ENCODE results near the gene CARS2.
"Not testable (repeated sequence)": the region's sequence is repeated elsewhere in the genome, so short reads cannot be mapped to it uniquely, and the experiment has no call there.

Gene CARS2

GRCh38 chr13:110663491-110663890, 42.4 kb downstream of the CARS2 start:
- no peak for TF ChIP-seq CTCF (IDR thresholded peaks at IDR 0.05; ENCODE audit: control insufficient read depth, extremely low read depth, insufficient read depth)
- H3K4me3 ChIP-seq (ENCODE audit: low read depth, low read length) = no peak overlapping the region
- no peak for DNase-seq (ENCODE audit: low read depth)

GRCh38 chr13:110662777-110663443, 43.0 kb downstream of the CARS2 start:
- no peak overlapping the region for H3K4me3 ChIP-seq (ENCODE audit: low read depth, low read length)
- TF ChIP-seq CTCF (IDR thresholded peaks at IDR 0.05; ENCODE audit: control insufficient read depth, extremely low read depth, insufficient read depth) = no peak
- DNase-seq (ENCODE audit: low read depth) = no peak

GRCh38 chr13:110662091-110662490, 43.8 kb downstream of the CARS2 start:
- DNase-seq (ENCODE audit: low read depth) = no peak
- no peak overlapping the region for H3K4me3 ChIP-seq (ENCODE audit: low read depth, low read length)
- no peak for TF ChIP-seq CTCF (IDR thresholded peaks at IDR 0.05; ENCODE audit: control insufficient read depth, extremely low read depth, insufficient read depth)

- no peak for DNase-seq (ENCODE audit: low read depth)
- TF ChIP-seq CTCF (IDR thresholded peaks at IDR 0.05; ENCODE audit: control insufficient read depth, extremely low read depth, insufficient read depth) = no peak
- H3K4me3 ChIP-seq (ENCODE audit: low read depth, low read length) = no peak overlapping the region
Observed at GRCh38 chr13:110661256-110661655, 44.7 kb downstream of the CARS2 start.

GRCh38 chr13:110658218-110658911, 47.6 kb downstream of the CARS2 start:
- not testable (repeated sequence) for DNase-seq (ENCODE audit: low read depth); H3K4me3 ChIP-seq (ENCODE audit: low read depth, low read length)

- TF ChIP-seq CTCF (IDR thresholded peaks at IDR 0.05; ENCODE audit: control insufficient read depth, extremely low read depth, insufficient read depth) = no peak
- H3K4me3 ChIP-seq (ENCODE audit: low read depth, low read length) = no peak overlapping the region
- no peak for DNase-seq (ENCODE audit: low read depth)
Observed at GRCh38 chr13:110657196-110657595, 48.7 kb downstream of the CARS2 start.

- no peak for TF ChIP-seq CTCF (IDR thresholded peaks at IDR 0.05; ENCODE audit: control insufficient read depth, extremely low read depth, insufficient read depth)
- no peak overlapping the region for H3K4me3 ChIP-seq (ENCODE audit: low read depth, low read length)
- no peak for DNase-seq (ENCODE audit: low read depth)
Observed at GRCh38 chr13:110653851-110654250, 52.1 kb downstream of the CARS2 start.
